ENCODE results near the gene NPL. TPM values are rescaled to one million over a fixed set of nuclear protein-coding genes. Genes with fewer than 3 reads are reported as not detected.

Gene NPL
- total and polyA plus RNA-seq, 8 donors = 1.2 to 9.7 (median 2.7) TPM

GRCh38 chr1:182869241-182869666 lies 79.7 kb downstream of the NPL start:
- 92 to 97% methylated on average over 12 of the region's 12 CpGs for WGBS, 2 donors
- H3K4me1 ChIP-seq = no peaks in the 10 kb centered on the region
- H3K4me3 ChIP-seq = no peak overlapping the region
- H3K9me3 ChIP-seq = no peaks in the 10 kb centered on the region
- no peak for FAIRE-seq
- no peak overlapping the region for H3K27ac ChIP-seq
- no peak for DNase-seq
- peaks cover 4 to 96% (median 57%) of the 10 kb centered on the region in 3 donors for H3K36me3 ChIP-seq
- no peaks in the 10 kb centered on the region for H3K27me3 ChIP-seq
- peak in 3 of 4 donors; percentile 18 to 50 (median 45) for ATAC-seq
- intact Hi-C loops (cut with DNase I) = no loop called here
- no peak for TF ChIP-seq CTCF (IDR thresholded peaks at IDR 0.05)

GRCh38 chr1:182872881-182873280 lies 83.3 kb downstream of the NPL start:
- no peak for ATAC-seq
- peaks cover under 1 to 98% (median 53%) of the 10 kb centered on the region in 3 donors for H3K36me3 ChIP-seq
- no peak for TF ChIP-seq CTCF (IDR thresholded peaks at IDR 0.05)
- no peaks in the 10 kb centered on the region for H3K27me3 ChIP-seq
- H3K27ac ChIP-seq = no peak overlapping the region
- intact Hi-C loops (cut with DNase I) = no loop called here
- no peaks in the 10 kb centered on the region for H3K9me3 ChIP-seq
- H3K4me3 ChIP-seq = no peak overlapping the region
- WGBS, 2 donors = 98% methylated on average over 3 of the region's 3 CpGs
- no peak for DNase-seq
- no peaks in the 10 kb centered on the region for H3K4me1 ChIP-seq
- no peak for FAIRE-seq

- no peaks in the 10 kb centered on the region for H3K9me3 ChIP-seq
- FAIRE-seq (no peak), DNase-seq (no peak), ATAC-seq (no peak)
- 91 to 94% methylated on average over 2 of the region's 2 CpGs for whole genome bisulfite sequencing, 2 donors
- intact Hi-C loops (cut with DNase I) = no loop called here
- no peak overlapping the region for H3K27ac ChIP-seq
- peaks cover 0 to 98% (median 48%) of the 10 kb centered on the region in 3 donors for H3K36me3 ChIP-seq
- H3K27me3 ChIP-seq = no peaks in the 10 kb centered on the region
- TF ChIP-seq CTCF (IDR thresholded peaks at IDR 0.05) = no peak
- no peaks in the 10 kb centered on the region for H3K4me1 ChIP-seq
- H3K4me3 ChIP-seq = no peak overlapping the region
Observed at GRCh38 chr1:182875889-182876288, 86.3 kb downstream of the NPL start.

GRCh38 chr1:182877331-182877730 lies 87.8 kb downstream of the NPL start:
- TF ChIP-seq CTCF (IDR thresholded peaks at IDR 0.05) = no peak
- no peak for DNase-seq
- Histone ChIP-seq H3K4me3 (no peak overlapping the region), H3K36me3 (peaks cover 0 to 99% (median 56%) of the 10 kb centered on the region in 3 donors), H3K9me3 (no peaks in the 10 kb centered on the region), H3K27ac (no peak overlapping the region), H3K4me1 (no peaks in the 10 kb centered on the region), H3K27me3 (no peaks in the 10 kb centered on the region)
- no peak for FAIRE-seq
- no peak for ATAC-seq
- intact Hi-C loops (cut with DNase I) = no loop called here

GRCh38 chr1:182877842-182878241 lies 88.3 kb downstream of the NPL start:
- TF ChIP-seq CTCF (IDR thresholded peaks at IDR 0.05) = no peak
- Histone ChIP-seq H3K27ac (no peak overlapping the region), H3K36me3 (peaks cover 0 to 99% (median 59%) of the 10 kb centered on the region in 3 donors), H3K9me3 (no peaks in the 10 kb centered on the region), H3K4me1 (no peaks in the 10 kb centered on the region), H3K27me3 (no peaks in the 10 kb centered on the region), H3K4me3 (no peak overlapping the region)
- FAIRE-seq = no peak
- WGBS, 2 donors = 90 to 91% methylated on average over 7 of the region's 7 CpGs
- no peak for DNase-seq
- intact Hi-C loops (cut with DNase I) = no loop called here
- no peak for ATAC-seq

Other genes with a start within 250 kb of the NPL start
- gene RNASEL, start 200.5 kb upstream of the NPL start, total RNA-seq = 1 to 10 TPM; 1.1 to 7.0 (median 2.7) TPM
- 1 to 10 TPM; 1.8 to 2.8 TPM for gene RNASEL, start 200.5 kb upstream of the NPL start, polyA plus RNA-seq
- 1 to 10 TPM; 1.8 to 4.4 (median 2.7) TPM for gene RGS16, start 185.4 kb upstream of the NPL start, total RNA-seq
- gene RGS16, start 185.4 kb upstream of the NPL start, polyA plus RNA-seq = 10 to 100 TPM in 1 of 2 donors, 1 to 10 TPM in 1; 8.0 to 19.3 TPM
- gene RGS8, start 105.2 kb upstream of the NPL start, total RNA-seq = not detected
- gene RGS8, start 105.2 kb upstream of the NPL start, polyA plus RNA-seq = under 1 TPM in 1 of 2 donors, not detected in 1; 0.02 TPM
- 10 to 100 TPM; 39.3 to 71.7 (median 58.9) TPM for gene DHX9, start 49.6 kb downstream of the NPL start, total RNA-seq
- 10 to 100 TPM; 28.5 to 62.1 TPM for gene DHX9, start 49.6 kb downstream of the NPL start, polyA plus RNA-seq
- not detected for gene SHCBP1L, start 163.4 kb downstream of the NPL start, total RNA-seq
- not detected for gene SHCBP1L, start 163.4 kb downstream of the NPL start, polyA plus RNA-seq
- gene LAMC1, start 233.6 kb downstream of the NPL start, total RNA-seq = 10 to 100 TPM; 16.4 to 50.1 (median 37.0) TPM
- 10 to 100 TPM; 11.2 to 12.3 TPM for gene LAMC1, start 233.6 kb downstream of the NPL start, polyA plus RNA-seq